H9 (cell line): ENCODE data around the gene PDGFB. TPM values are rescaled to one million over a fixed set of nuclear protein-coding genes. Genes with fewer than 3 reads are reported as not detected.

Experiments used
- DNase-seq: peaks from one replicate; pipeline ENCODE4 v3.0.0-alpha.2; 2017
- H2AFZ ChIP-seq: one replicate; pipeline ENCODE4 v1.6.1; 2013; ENCODE audit warnings: mild to moderate bottlenecking, low read length, control low read depth, moderate library complexity
- H2AK5ac ChIP-seq: 2 replicates; pipeline ENCODE4 v1.6.1; 2013; ENCODE audit warnings: low read length, control low read depth, mixed read lengths; ENCODE audit not compliant: insufficient read length
- H2BK120ac ChIP-seq: one replicate; pipeline ENCODE4 v1.6.1; 2013; ENCODE audit warnings: low read depth, mild to moderate bottlenecking, low read length, control low read depth, inconsistent platforms; ENCODE audit not compliant: poor library complexity, severe bottlenecking
- H2BK12ac ChIP-seq: 2 replicates; pipeline ENCODE4 v1.6.1; 2013; ENCODE audit warnings: low read length, control low read depth, mixed read lengths, low read depth; ENCODE audit not compliant: insufficient read length
- H2BK15ac ChIP-seq: 2 replicates; pipeline ENCODE4 v1.6.1; 2013; ENCODE audit warnings: low read depth, low read length, control low read depth
- H2BK20ac ChIP-seq: one replicate; pipeline ENCODE4 v1.6.1; 2013; ENCODE audit warnings: low read depth, mild to moderate bottlenecking, low read length, control low read depth, inconsistent platforms; ENCODE audit not compliant: poor library complexity, severe bottlenecking
- H2BK5ac ChIP-seq: 2 replicates; pipeline ENCODE4 v1.6.1; 2013; ENCODE audit warnings: low read length, control low read depth, mixed read lengths; ENCODE audit not compliant: insufficient read length
- H3K14ac ChIP-seq: 2 replicates; pipeline ENCODE4 v1.6.1; 2013; ENCODE audit warnings: low read length, control low read depth; ENCODE audit not compliant: insufficient read depth
- H3K18ac ChIP-seq: 2 replicates; pipeline ENCODE4 v1.6.1; 2013; ENCODE audit warnings: low read depth, mild to moderate bottlenecking, mixed read lengths, low read length, control low read depth; ENCODE audit not compliant: insufficient read length
- H3K23ac ChIP-seq: 2 replicates; pipeline ENCODE4 v1.6.1; 2013; ENCODE audit warnings: low read length, control low read depth, mixed read lengths, low read depth; ENCODE audit not compliant: insufficient read length
- H3K23me2 ChIP-seq: 2 replicates; pipeline ENCODE4 v1.6.1; 2013; ENCODE audit warnings: low read depth, mild to moderate bottlenecking, mixed read lengths, low read length, control low read depth; ENCODE audit not compliant: insufficient read length, poor library complexity, severe bottlenecking
- H3K27ac ChIP-seq: 2 replicates; pipeline ENCODE4 v1.5.1; 2013; ENCODE audit warnings: low read length, control low read depth, mixed read lengths, low read depth; ENCODE audit not compliant: insufficient read length
- H3K27me3 ChIP-seq: 2 replicates; pipeline ENCODE4 v1.6.1; 2013; ENCODE audit warnings: low read length, control low read depth, inconsistent platforms; ENCODE audit not compliant: insufficient read depth
- H3K4ac ChIP-seq: 2 replicates; pipeline ENCODE4 v1.6.1; 2013; ENCODE audit warnings: low read depth, mild to moderate bottlenecking, control low read depth, inconsistent platforms, low read length, moderate library complexity
- H3K4me1 ChIP-seq: 2 replicates; pipeline ENCODE4 v1.6.1; 2013; ENCODE audit warnings: low read length, control low read depth, inconsistent platforms; ENCODE audit not compliant: insufficient read depth
- H3K4me2 ChIP-seq: 2 replicates; pipeline ENCODE4 v1.6.1; 2013; ENCODE audit warnings: low read length, control low read depth, mixed read lengths; ENCODE audit not compliant: insufficient read length, insufficient read depth
- H3K56ac ChIP-seq: 2 replicates; pipeline ENCODE4 v1.6.1; 2013; ENCODE audit warnings: low read depth, mild to moderate bottlenecking, mixed read lengths, low read length, control low read depth; ENCODE audit not compliant: insufficient read length
- H3K79me1 ChIP-seq: 2 replicates; pipeline ENCODE4 v1.6.1; 2013; ENCODE audit warnings: low read depth, mild to moderate bottlenecking, moderate library complexity, low read length, control low read depth, inconsistent platforms; ENCODE audit not compliant: insufficient read depth, poor library complexity, severe bottlenecking
- H3K79me2 ChIP-seq: 2 replicates; pipeline ENCODE4 v1.6.1; 2013; ENCODE audit warnings: low read length, control low read depth, inconsistent platforms; ENCODE audit not compliant: insufficient read depth
- H3K9ac ChIP-seq: 2 replicates; pipeline ENCODE4 v1.6.1; 2013; ENCODE audit warnings: low read length, control low read depth, mixed read lengths; ENCODE audit not compliant: insufficient read length; ENCODE audit errors: extremely low read depth
- H3K9me3 ChIP-seq: one replicate; pipeline ENCODE4 v1.6.1; 2013; ENCODE audit warnings: low read depth, low read length, inconsistent platforms; ENCODE audit not compliant: control insufficient read depth
- H3T11ph ChIP-seq: one replicate; pipeline ENCODE4 v1.6.1; 2013; ENCODE audit warnings: mild to moderate bottlenecking, low read length, control low read depth, inconsistent platforms
- H4K20me1 ChIP-seq: one replicate; pipeline ENCODE4 v1.6.1; 2013; ENCODE audit not compliant: control insufficient read depth, insufficient read length, insufficient read depth
- H4K5ac ChIP-seq: 2 replicates; pipeline ENCODE4 v1.6.1; 2013; ENCODE audit warnings: low read depth, mild to moderate bottlenecking, mixed read lengths, low read length, control low read depth; ENCODE audit not compliant: insufficient read length
- H4K8ac ChIP-seq: replicated peaks from 2 replicates; pipeline ENCODE4 v1.6.1; 2013; ENCODE audit warnings: low read length, control low read depth, mixed read lengths, low read depth; ENCODE audit not compliant: insufficient read length
- H4K91ac ChIP-seq: 2 replicates; pipeline ENCODE4 v1.6.1; 2013; ENCODE audit warnings: low read depth, mild to moderate bottlenecking, moderate library complexity, mixed read lengths, low read length, control low read depth; ENCODE audit not compliant: insufficient read length
- H3K27ac Mint-ChIP-seq, 3 experiments: 2 replicates in 2 of 3; 3 replicates in 1 of 3; pipeline ENCODE4 v1.8.0; 2020 to 2021; ENCODE audit warnings: mixed read lengths in 3 of 3, mild to moderate bottlenecking in 1 of 3, moderate library complexity in 1 of 3
- H3K27me3 Mint-ChIP-seq: 2 replicates; pipeline ENCODE4 v1.8.0; 2021; ENCODE audit warnings: low read depth, mild to moderate bottlenecking, moderate library complexity, mixed read lengths
- H3K36me3 Mint-ChIP-seq, 3 experiments: 2 replicates in 2 of 3; 3 replicates in 1 of 3; pipeline ENCODE4 v1.8.0; 2020 to 2021; ENCODE audit warnings: low read depth in 3 of 3, mixed read lengths in 3 of 3; ENCODE audit not compliant: insufficient read depth in 1 of 3
- H3K4me1 Mint-ChIP-seq, 2 experiments: 2 replicates each; pipeline ENCODE4 v1.8.0; 2020; ENCODE audit warnings: mixed read lengths in 2 of 2
- H3K4me3 Mint-ChIP-seq, 2 experiments: 2 replicates in 1 of 2; 3 replicates in 1 of 2; pipeline ENCODE4 v1.8.0; 2020 to 2021; ENCODE audit warnings: mild to moderate bottlenecking in 2 of 2, mixed read lengths in 2 of 2, moderate library complexity in 1 of 2
- H3K9me3 Mint-ChIP-seq, 2 experiments: 2 replicates in 1 of 2; 3 replicates in 1 of 2; pipeline ENCODE4 v1.8.0; 2020; ENCODE audit warnings: mild to moderate bottlenecking in 2 of 2, mixed read lengths in 2 of 2, moderate library complexity in 1 of 2
- CTCF ChIP-seq: fragments of 200-600 bp; sonication (generic); conservative IDR thresholded peaks from 3 replicates; pipeline ENCODE4 v1.8.0; 2021; ENCODE audit warnings: antibody characterized with exemption, mild to moderate bottlenecking
- whole genome bisulfite sequencing: extraction: QIAGEN DNeasy Blood & Tissue Kit; methylation state at CpG from one replicate; pipeline ENCODE4 v1.1.7; 2013; ENCODE audit warnings: missing lambda C conversion rate, low lambda C conversion rate, mixed read lengths; ENCODE audit not compliant: insufficient read length; ENCODE audit errors: extremely low coverage; 5-methylcytosine and 5-hydroxymethylcytosine counted together
- total RNA-seq: library from RNA; stranded (reverse); gene quantifications from 2 replicates; pipeline ENCODE4 v1.2.1, GENCODE V29; 2021

Gene PDGFB
- total RNA-seq, 1 experiment from 2014 or later, result 6.1 TPM

- Mint-ChIP-seq H3K4me1 (peaks cover 18 to 27% of the 10 kb centered on the region in 2 experiments), H3K36me3 (peaks cover 0 to 1% (median 0%) of the 10 kb centered on the region in 3 experiments; a peak in 1 of 7 replicates), H3K9me3 (no peaks in the 10 kb centered on the region; a peak in 2 of 5 replicates), H3K27ac (peak overlapping the region in 1 of 3 experiments; percentile 95; a peak in 3 of 7 replicates), H3K27me3 (peaks cover 5% of the 10 kb centered on the region), H3K4me3 (no peak overlapping the region)
- peak; percentile 33 for DNase-seq
- Histone ChIP-seq H4K8ac (no peak overlapping the region), H3K4me1 (no peaks in the 10 kb centered on the region; the same call in 1 of the 2 replicates), H3K14ac (peak overlapping the region; percentile 36; the same call in 1 of the 2 replicates), H3K79me2 (no peaks in the 10 kb centered on the region), H3K4me2 (no peak overlapping the region), H2AK5ac (no peak overlapping the region), H3K56ac (no peak overlapping the region), H2BK120ac (no peak overlapping the region), H2BK15ac (no peak overlapping the region), H2AFZ (no peak overlapping the region), H3K4ac (no peak overlapping the region), H3T11ph (no peak overlapping the region), H2BK5ac (no peak overlapping the region), H4K91ac (peak overlapping the region; percentile 0), H2BK20ac (no peak overlapping the region), H3K23ac (no peak overlapping the region), H3K9me3 (no peaks in the 10 kb centered on the region), H3K9ac (no peak overlapping the region), H3K27ac (no peak overlapping the region), H3K27me3 (no peaks in the 10 kb centered on the region), H2BK12ac (no peak overlapping the region), H4K20me1 (no peaks in the 10 kb centered on the region), H3K79me1 (no peaks in the 10 kb centered on the region), H3K23me2 (no peaks in the 10 kb centered on the region), H4K5ac (no peak overlapping the region), H3K18ac (no peak overlapping the region)
- no CpG with 5 or more reads among the region's 15 CpGs for WGBS
- TF ChIP-seq CTCF, result no peak
Measured at GRCh38 chr22:39207141-39208012, 37.4 kb downstream of the PDGFB start.
